T-helper 1 cell treated with Interleukin-12 subunit alpha and Interleukin-12 subunit beta and Interleukin-4 antibody, amounts not matched to agents 30 ng/mL and 1 ng/mL, for 36 hours (primary cell): ENCODE data around the gene CBR3. TPM values are rescaled to one million over a fixed set of nuclear protein-coding genes. Genes with fewer than 3 reads are reported as not detected.

Experiments used
- intact Hi-C: fragments of 100-400 bp; cut with micrococcal nuclease; formaldehyde crosslinking; loops from one replicate; pipeline ENCODE4 v1.15.1; 2024
- total RNA-seq: library from RNA; stranded (reverse); gene quantifications from 2 replicates; pipeline ENCODE4 v1.2.3, GENCODE V29; 2022

Gene CBR3
- total RNA-seq, 1 donor from 2014 or later, result 18.5 TPM

GRCh38 chr21:36178349-36178748 is 43.5 kb downstream of the CBR3 start:
- intact Hi-C loops, result no loop called here

- intact Hi-C loops, result no loop called here
Measured at GRCh38 chr21:36179145-36179544, 44.3 kb downstream of the CBR3 start.

GRCh38 chr21:36180963-36181362 is 46.1 kb downstream of the CBR3 start:
- intact Hi-C loops, result no loop called here

GRCh38 chr21:36183144-36183795 is 48.4 kb downstream of the CBR3 start:
- intact Hi-C loops, result no loop called here

GRCh38 chr21:36184545-36184944 is 49.7 kb downstream of the CBR3 start:
- intact Hi-C loops, result no loop called here

- intact Hi-C loops, result no loop called here
Measured at GRCh38 chr21:36185523-36185922, 50.6 kb downstream of the CBR3 start.

GRCh38 chr21:36186081-36186480 is 51.2 kb downstream of the CBR3 start:
- intact Hi-C loops, result no loop called here

- intact Hi-C loops, result no loop called here
Measured at GRCh38 chr21:36186506-36187399, 51.9 kb downstream of the CBR3 start.

- intact Hi-C loops, result no loop called here
Measured at GRCh38 chr21:36188081-36188681, 53.3 kb downstream of the CBR3 start.

- intact Hi-C loops, result no loop called here
Measured at GRCh38 chr21:36188937-36189336, 54.1 kb downstream of the CBR3 start.

- intact Hi-C loops, result no loop called here
Measured at GRCh38 chr21:36190736-36191135, 55.9 kb downstream of the CBR3 start.

- intact Hi-C loops, result no loop called here
Measured at GRCh38 chr21:36193200-36193599, 58.3 kb downstream of the CBR3 start.

- intact Hi-C loops, result no loop called here
Measured at GRCh38 chr21:36194024-36194423, 59.1 kb downstream of the CBR3 start.

- intact Hi-C loops, result no loop called here
Measured at GRCh38 chr21:36195613-36196012, 60.7 kb downstream of the CBR3 start.

Other genes starting within 250 kb of the CBR3 start
- 18.4 and 19.0 TPM in 2 replicates for gene SETD4, start 74.6 kb upstream of the CBR3 start, total RNA-seq
- 42.8 and 47.2 TPM in 2 replicates for gene CBR1, start 65.1 kb upstream of the CBR3 start, total RNA-seq
- gene DOP1B, start 21.7 kb downstream of the CBR3 start, total RNA-seq, result 16.6 and 17.0 TPM in 2 replicates
- gene MORC3, start 185.1 kb downstream of the CBR3 start, total RNA-seq, result 36.9 and 38.5 TPM in 2 replicates